H9 (cell line): ENCODE data around the gene MORC4. TPM values are rescaled to one million over a fixed set of nuclear protein-coding genes. Genes with fewer than 3 reads are reported as not detected.

Experiments
- DNase-seq: peaks from one replicate; pipeline ENCODE4 v3.0.0-alpha.2; 2017
- H2AFZ ChIP-seq: one replicate; pipeline ENCODE4 v1.6.1; 2013; ENCODE audit warnings: mild to moderate bottlenecking, low read length, control low read depth, moderate library complexity
- H2AK5ac ChIP-seq: 2 replicates; pipeline ENCODE4 v1.6.1; 2013; ENCODE audit warnings: low read length, control low read depth, mixed read lengths; ENCODE audit not compliant: insufficient read length
- H2BK120ac ChIP-seq: one replicate; pipeline ENCODE4 v1.6.1; 2013; ENCODE audit warnings: low read depth, mild to moderate bottlenecking, low read length, control low read depth, inconsistent platforms; ENCODE audit not compliant: poor library complexity, severe bottlenecking
- H2BK12ac ChIP-seq: 2 replicates; pipeline ENCODE4 v1.6.1; 2013; ENCODE audit warnings: low read length, control low read depth, mixed read lengths, low read depth; ENCODE audit not compliant: insufficient read length
- H2BK15ac ChIP-seq: 2 replicates; pipeline ENCODE4 v1.6.1; 2013; ENCODE audit warnings: low read depth, low read length, control low read depth
- H2BK20ac ChIP-seq: one replicate; pipeline ENCODE4 v1.6.1; 2013; ENCODE audit warnings: low read depth, mild to moderate bottlenecking, low read length, control low read depth, inconsistent platforms; ENCODE audit not compliant: poor library complexity, severe bottlenecking
- H2BK5ac ChIP-seq: 2 replicates; pipeline ENCODE4 v1.6.1; 2013; ENCODE audit warnings: low read length, control low read depth, mixed read lengths; ENCODE audit not compliant: insufficient read length
- H3K14ac ChIP-seq: 2 replicates; pipeline ENCODE4 v1.6.1; 2013; ENCODE audit warnings: low read length, control low read depth; ENCODE audit not compliant: insufficient read depth
- H3K18ac ChIP-seq: 2 replicates; pipeline ENCODE4 v1.6.1; 2013; ENCODE audit warnings: low read depth, mild to moderate bottlenecking, mixed read lengths, low read length, control low read depth; ENCODE audit not compliant: insufficient read length
- H3K23ac ChIP-seq: 2 replicates; pipeline ENCODE4 v1.6.1; 2013; ENCODE audit warnings: low read length, control low read depth, mixed read lengths, low read depth; ENCODE audit not compliant: insufficient read length
- H3K23me2 ChIP-seq: 2 replicates; pipeline ENCODE4 v1.6.1; 2013; ENCODE audit warnings: low read depth, mild to moderate bottlenecking, mixed read lengths, low read length, control low read depth; ENCODE audit not compliant: insufficient read length, poor library complexity, severe bottlenecking
- H3K27ac ChIP-seq: 2 replicates; pipeline ENCODE4 v1.5.1; 2013; ENCODE audit warnings: low read length, control low read depth, mixed read lengths, low read depth; ENCODE audit not compliant: insufficient read length
- H3K27me3 ChIP-seq: 2 replicates; pipeline ENCODE4 v1.6.1; 2013; ENCODE audit warnings: low read length, control low read depth, inconsistent platforms; ENCODE audit not compliant: insufficient read depth
- H3K4ac ChIP-seq: 2 replicates; pipeline ENCODE4 v1.6.1; 2013; ENCODE audit warnings: low read depth, mild to moderate bottlenecking, control low read depth, inconsistent platforms, low read length, moderate library complexity
- H3K4me1 ChIP-seq: 2 replicates; pipeline ENCODE4 v1.6.1; 2013; ENCODE audit warnings: low read length, control low read depth, inconsistent platforms; ENCODE audit not compliant: insufficient read depth
- H3K4me2 ChIP-seq: 2 replicates; pipeline ENCODE4 v1.6.1; 2013; ENCODE audit warnings: low read length, control low read depth, mixed read lengths; ENCODE audit not compliant: insufficient read length, insufficient read depth
- H3K56ac ChIP-seq: 2 replicates; pipeline ENCODE4 v1.6.1; 2013; ENCODE audit warnings: low read depth, mild to moderate bottlenecking, mixed read lengths, low read length, control low read depth; ENCODE audit not compliant: insufficient read length
- H3K79me1 ChIP-seq: 2 replicates; pipeline ENCODE4 v1.6.1; 2013; ENCODE audit warnings: low read depth, mild to moderate bottlenecking, moderate library complexity, low read length, control low read depth, inconsistent platforms; ENCODE audit not compliant: insufficient read depth, poor library complexity, severe bottlenecking
- H3K79me2 ChIP-seq: 2 replicates; pipeline ENCODE4 v1.6.1; 2013; ENCODE audit warnings: low read length, control low read depth, inconsistent platforms; ENCODE audit not compliant: insufficient read depth
- H3K9ac ChIP-seq: 2 replicates; pipeline ENCODE4 v1.6.1; 2013; ENCODE audit warnings: low read length, control low read depth, mixed read lengths; ENCODE audit not compliant: insufficient read length; ENCODE audit errors: extremely low read depth
- H3K9me3 ChIP-seq: one replicate; pipeline ENCODE4 v1.6.1; 2013; ENCODE audit warnings: low read depth, low read length, inconsistent platforms; ENCODE audit not compliant: control insufficient read depth
- H3T11ph ChIP-seq: one replicate; pipeline ENCODE4 v1.6.1; 2013; ENCODE audit warnings: mild to moderate bottlenecking, low read length, control low read depth, inconsistent platforms
- H4K20me1 ChIP-seq: one replicate; pipeline ENCODE4 v1.6.1; 2013; ENCODE audit not compliant: control insufficient read depth, insufficient read length, insufficient read depth
- H4K5ac ChIP-seq: 2 replicates; pipeline ENCODE4 v1.6.1; 2013; ENCODE audit warnings: low read depth, mild to moderate bottlenecking, mixed read lengths, low read length, control low read depth; ENCODE audit not compliant: insufficient read length
- H4K8ac ChIP-seq: replicated peaks from 2 replicates; pipeline ENCODE4 v1.6.1; 2013; ENCODE audit warnings: low read length, control low read depth, mixed read lengths, low read depth; ENCODE audit not compliant: insufficient read length
- H4K91ac ChIP-seq: 2 replicates; pipeline ENCODE4 v1.6.1; 2013; ENCODE audit warnings: low read depth, mild to moderate bottlenecking, moderate library complexity, mixed read lengths, low read length, control low read depth; ENCODE audit not compliant: insufficient read length
- H3K27ac Mint-ChIP-seq, 3 experiments: 2 replicates in 2 of 3; 3 replicates in 1 of 3; pipeline ENCODE4 v1.8.0; 2020 to 2021; ENCODE audit warnings: mixed read lengths in 3 of 3, mild to moderate bottlenecking in 1 of 3, moderate library complexity in 1 of 3
- H3K27me3 Mint-ChIP-seq: 2 replicates; pipeline ENCODE4 v1.8.0; 2021; ENCODE audit warnings: low read depth, mild to moderate bottlenecking, moderate library complexity, mixed read lengths
- H3K36me3 Mint-ChIP-seq, 3 experiments: 2 replicates in 2 of 3; 3 replicates in 1 of 3; pipeline ENCODE4 v1.8.0; 2020 to 2021; ENCODE audit warnings: low read depth in 3 of 3, mixed read lengths in 3 of 3; ENCODE audit not compliant: insufficient read depth in 1 of 3
- H3K4me1 Mint-ChIP-seq, 2 experiments: 2 replicates each; pipeline ENCODE4 v1.8.0; 2020; ENCODE audit warnings: mixed read lengths in 2 of 2
- H3K4me3 Mint-ChIP-seq, 2 experiments: 2 replicates in 1 of 2; 3 replicates in 1 of 2; pipeline ENCODE4 v1.8.0; 2020 to 2021; ENCODE audit warnings: mild to moderate bottlenecking in 2 of 2, mixed read lengths in 2 of 2, moderate library complexity in 1 of 2
- H3K9me3 Mint-ChIP-seq, 2 experiments: 2 replicates in 1 of 2; 3 replicates in 1 of 2; pipeline ENCODE4 v1.8.0; 2020; ENCODE audit warnings: mild to moderate bottlenecking in 2 of 2, mixed read lengths in 2 of 2, moderate library complexity in 1 of 2
- CTCF ChIP-seq: fragments of 200-600 bp; sonication (generic); conservative IDR thresholded peaks from 3 replicates; pipeline ENCODE4 v1.8.0; 2021; ENCODE audit warnings: antibody characterized with exemption, mild to moderate bottlenecking
- WGBS: extraction: QIAGEN DNeasy Blood & Tissue Kit; methylation state at CpG from one replicate; pipeline ENCODE4 v1.1.7; 2013; ENCODE audit warnings: missing lambda C conversion rate, low lambda C conversion rate, mixed read lengths; ENCODE audit not compliant: insufficient read length; ENCODE audit errors: extremely low coverage; 5-methylcytosine and 5-hydroxymethylcytosine counted together
- total RNA-seq: library from RNA; stranded (reverse); gene quantifications from 2 replicates; pipeline ENCODE4 v1.2.1, GENCODE V29; 2021

Gene MORC4
- total RNA-seq, 1 experiment from 2014 or later = 4.3 TPM

- Mint-ChIP-seq H3K4me3 (no peak overlapping the region), H3K27me3 (no peaks in the 10 kb centered on the region), H3K27ac (no peak overlapping the region), H3K36me3 (no peaks in the 10 kb centered on the region; a peak in 1 of 7 replicates), H3K9me3 (peaks cover 0 to 33% of the 10 kb centered on the region in 2 experiments; a peak in 2 of 5 replicates), H3K4me1 (no peaks in the 10 kb centered on the region)
- Histone ChIP-seq H3K27me3 (no peaks in the 10 kb centered on the region), H4K91ac (no peak overlapping the region), H3K9ac (no peak overlapping the region), H3K56ac (no peak overlapping the region), H4K5ac (no peak overlapping the region), H2BK15ac (no peak overlapping the region), H3K79me2 (no peaks in the 10 kb centered on the region), H2BK12ac (no peak overlapping the region), H3K4ac (no peak overlapping the region), H3K27ac (no peak overlapping the region), H2AFZ (no peak overlapping the region), H3K14ac (no peak overlapping the region), H3T11ph (no peak overlapping the region), H3K9me3 (no peaks in the 10 kb centered on the region), H2AK5ac (no peak overlapping the region), H4K20me1 (no peaks in the 10 kb centered on the region), H2BK120ac (no peak overlapping the region), H3K18ac (no peak overlapping the region), H3K23me2 (no peaks in the 10 kb centered on the region), H4K8ac (no peak overlapping the region), H2BK5ac (no peak overlapping the region), H3K4me2 (no peak overlapping the region), H3K79me1 (no peaks in the 10 kb centered on the region), H2BK20ac (no peak overlapping the region), H3K4me1 (no peaks in the 10 kb centered on the region), H3K23ac (no peak overlapping the region)
- no peak for DNase-seq
- WGBS = no CpG with 5 or more reads among the region's 2 CpGs
- TF ChIP-seq CTCF = peak; percentile 69
These were observed 25.5 kb upstream of the MORC4 start for GRCh38 chrX:107025545-107025944.
